HPDE6-E6E7 (cell line): ENCODE data around the gene C1orf87.
A peak's percentile ranks its signal among the peaks of the same experiment; 100 is the strongest.

Source experiments
- DNase-seq: peaks from one replicate; pipeline ENCODE4 v3.0.0; 2011; ENCODE audit warnings: missing footprints; ENCODE audit errors: extremely low spot score

Gene C1orf87

DNA sequence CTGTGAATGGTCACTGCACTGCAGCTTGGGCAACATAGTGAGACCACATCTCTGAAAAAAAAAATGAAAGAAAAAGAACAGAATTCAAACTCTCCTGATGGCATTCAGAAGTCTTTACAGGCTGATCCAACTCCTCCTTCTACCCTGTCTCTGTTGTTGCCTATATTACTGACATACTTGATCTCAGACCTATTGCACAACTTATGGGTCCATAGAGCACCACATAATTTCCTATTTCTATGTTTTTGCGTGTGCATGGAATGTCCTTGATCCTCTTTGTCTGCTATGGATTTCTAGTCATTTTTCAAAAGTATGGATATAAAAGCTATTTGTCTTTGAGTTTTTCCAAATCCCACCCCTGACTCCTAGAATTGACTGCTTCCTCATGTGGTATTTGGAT lies 124.6 kb downstream of the C1orf87 start:
- no peak for DNase-seq

DNA sequence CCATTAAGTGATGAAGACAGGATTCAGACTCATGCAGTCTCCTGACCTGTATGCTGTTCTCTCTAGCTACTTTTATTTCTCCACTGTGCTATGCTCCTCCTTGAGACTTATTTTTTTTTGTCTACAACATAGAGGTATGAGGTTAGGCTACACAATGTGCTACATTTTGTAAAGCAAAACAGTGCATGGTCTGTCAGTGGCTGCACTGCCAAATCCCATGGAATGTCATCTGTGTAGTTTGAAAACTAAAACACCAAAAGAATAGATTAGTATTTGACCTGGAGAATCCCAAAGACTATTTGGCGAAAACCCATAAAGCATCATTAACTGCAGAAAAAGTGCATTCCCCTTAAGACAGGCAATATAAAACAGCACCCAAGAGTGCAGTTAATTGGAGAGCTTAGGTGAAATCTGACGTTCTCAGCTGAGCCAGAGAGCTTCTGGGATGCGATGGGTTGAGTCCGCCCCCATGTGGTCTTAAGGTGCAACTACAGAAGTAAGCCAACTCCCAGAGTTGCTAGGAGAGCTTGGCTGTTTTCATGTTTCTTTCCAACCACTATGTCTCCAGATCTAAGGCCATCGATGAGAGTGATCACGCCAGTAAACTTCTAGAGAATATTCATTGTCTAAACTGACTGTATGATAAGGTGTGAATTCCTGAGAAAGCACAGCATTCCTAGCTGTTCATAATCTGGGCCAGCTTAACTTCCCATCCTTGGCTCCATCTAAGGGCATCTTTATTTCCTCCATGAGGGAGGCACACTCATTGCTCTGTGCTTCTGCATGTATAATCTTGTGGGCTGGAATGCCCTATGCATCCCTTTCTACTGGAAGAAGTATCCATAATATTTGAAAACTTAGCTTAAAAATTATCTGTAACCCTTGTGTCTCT lies 126.3 kb downstream of the C1orf87 start:
- DNase-seq, result peak; percentile 66

DNA sequence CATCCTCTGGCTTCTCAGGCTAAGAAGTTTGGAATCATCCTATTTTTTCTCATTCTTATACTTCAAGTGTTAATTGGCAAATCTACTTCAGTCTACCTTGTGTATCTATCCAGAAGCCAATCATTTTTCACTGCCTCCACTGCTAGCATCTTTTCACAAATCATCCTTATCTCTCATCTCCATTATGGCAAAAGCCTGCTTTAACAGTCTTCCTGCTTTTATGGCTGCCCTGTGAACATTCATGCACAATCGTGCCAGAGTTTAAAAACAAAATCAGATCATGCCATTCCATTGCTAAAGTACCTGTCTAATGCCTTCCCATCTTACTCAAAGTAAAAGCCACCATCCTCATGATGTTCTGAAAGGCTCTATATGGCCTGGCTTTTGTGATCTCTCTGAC lies 127.8 kb downstream of the C1orf87 start:
- DNase-seq, result no peak
